Calu3 (cell line): Measurements from ENCODE around the gene APOL3. TPM values are rescaled to one million over a fixed set of nuclear protein-coding genes. Genes with fewer than 3 reads are reported as not detected.

ENCODE experiments used
- BruUV-seq: library from RNA; stranded (reverse); fragments of 400-500 nt; replicated peaks from 2 replicates; lab custom pipeline; 2021; lab: Mats Ljungman, UMichigan
- CTCF ChIA-PET: fragments of 300-600 bp; sonication (Branson Sonifier 250); formaldehyde crosslinking; loops from one replicate; lab custom pipeline; 2022; ENCODE audit warnings: antibody characterized with exemption; lab: Charles Lee
- DNase-seq: peaks from one replicate; pipeline ENCODE4 v3.0.0; 2022
- H3K27ac Mint-ChIP-seq: one replicate; pipeline ENCODE4 v1.8.0; 2022; ENCODE audit warnings: mixed read lengths; ENCODE audit not compliant: unreplicated experiment
- H3K27me3 Mint-ChIP-seq: one replicate; pipeline ENCODE4 v1.8.0; 2022; ENCODE audit warnings: mixed read lengths; ENCODE audit not compliant: unreplicated experiment
- H3K36me3 Mint-ChIP-seq: one replicate; pipeline ENCODE4 v1.8.0; 2022; ENCODE audit warnings: mild to moderate bottlenecking, moderate library complexity, mixed read lengths; ENCODE audit not compliant: insufficient read depth, unreplicated experiment
- H3K4me1 Mint-ChIP-seq: one replicate; pipeline ENCODE4 v1.8.0; 2022; ENCODE audit warnings: mild to moderate bottlenecking, low read depth, mixed read lengths; ENCODE audit not compliant: unreplicated experiment
- H3K4me3 Mint-ChIP-seq: one replicate; pipeline ENCODE4 v1.8.0; 2022; ENCODE audit warnings: mild to moderate bottlenecking, low read depth, moderate library complexity, mixed read lengths; ENCODE audit not compliant: unreplicated experiment
- H3K9me3 Mint-ChIP-seq: one replicate; pipeline ENCODE4 v1.8.0; 2022; ENCODE audit warnings: low read depth, mixed read lengths; ENCODE audit not compliant: unreplicated experiment
- intact Hi-C: fragments of 100-400 bp; cut with micrococcal nuclease; formaldehyde crosslinking; loops from one replicate; pipeline ENCODE4 v1.10.0; 2022; ENCODE audit not compliant: unreplicated experiment
- total RNA-seq: library from RNA; stranded (reverse); gene quantifications from 2 replicates; pipeline ENCODE4 v1.2.3, GENCODE V29; 2022
- TF ChIP-seq, protein P1 (sequence below): fragments of 200-600 bp; IDR thresholded peaks from one replicate; pipeline ENCODE4 v1.8.0; 2022; ENCODE audit warnings: antibody characterized with exemption; ENCODE audit not compliant: unreplicated experiment

The APOL3 gene
- total RNA-seq, 1 experiment from 2014 or later: 7.7 TPM

DNA sequence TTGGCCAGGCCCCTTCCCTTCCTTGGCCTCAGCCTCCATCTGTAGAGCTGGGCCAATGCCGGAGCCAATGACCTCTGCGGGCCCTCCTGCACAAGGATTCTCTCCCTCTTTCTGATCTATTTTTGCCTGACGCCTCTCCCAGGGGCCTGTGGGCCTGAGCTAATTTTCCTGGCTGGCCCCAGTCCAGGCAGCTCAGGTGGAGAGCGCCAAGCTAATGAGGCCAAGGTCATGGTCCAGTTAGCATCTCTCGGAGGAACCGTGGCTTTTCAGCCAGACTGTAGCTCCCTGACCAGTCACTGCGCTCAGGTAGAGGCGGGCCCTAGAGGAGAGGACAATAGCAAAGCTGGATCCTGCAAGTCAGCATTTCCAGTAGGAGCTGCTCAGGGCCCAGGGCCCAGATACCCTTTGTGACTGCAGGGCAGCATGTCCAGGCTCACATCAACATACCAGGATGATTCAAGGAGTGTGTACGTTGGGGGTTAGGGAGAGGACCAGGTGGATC lies 43.5 kb downstream of the APOL3 start:
- intact Hi-C loops: no loop called here
- H3K4me3 Mint-ChIP-seq: no peak overlapping the region
- no TSS peak for BruUV-seq
- H3K36me3 Mint-ChIP-seq: no peaks in the 10 kb centered on the region
- no peak overlapping the region for H3K27ac Mint-ChIP-seq
- H3K9me3 Mint-ChIP-seq: no peaks in the 10 kb centered on the region
- no peaks in the 10 kb centered on the region for H3K27me3 Mint-ChIP-seq
- no peak for DNase-seq
- no peaks in the 10 kb centered on the region for H3K4me1 Mint-ChIP-seq
- CTCF ChIA-PET: no interaction called here
- TF ChIP-seq, protein P1, sequence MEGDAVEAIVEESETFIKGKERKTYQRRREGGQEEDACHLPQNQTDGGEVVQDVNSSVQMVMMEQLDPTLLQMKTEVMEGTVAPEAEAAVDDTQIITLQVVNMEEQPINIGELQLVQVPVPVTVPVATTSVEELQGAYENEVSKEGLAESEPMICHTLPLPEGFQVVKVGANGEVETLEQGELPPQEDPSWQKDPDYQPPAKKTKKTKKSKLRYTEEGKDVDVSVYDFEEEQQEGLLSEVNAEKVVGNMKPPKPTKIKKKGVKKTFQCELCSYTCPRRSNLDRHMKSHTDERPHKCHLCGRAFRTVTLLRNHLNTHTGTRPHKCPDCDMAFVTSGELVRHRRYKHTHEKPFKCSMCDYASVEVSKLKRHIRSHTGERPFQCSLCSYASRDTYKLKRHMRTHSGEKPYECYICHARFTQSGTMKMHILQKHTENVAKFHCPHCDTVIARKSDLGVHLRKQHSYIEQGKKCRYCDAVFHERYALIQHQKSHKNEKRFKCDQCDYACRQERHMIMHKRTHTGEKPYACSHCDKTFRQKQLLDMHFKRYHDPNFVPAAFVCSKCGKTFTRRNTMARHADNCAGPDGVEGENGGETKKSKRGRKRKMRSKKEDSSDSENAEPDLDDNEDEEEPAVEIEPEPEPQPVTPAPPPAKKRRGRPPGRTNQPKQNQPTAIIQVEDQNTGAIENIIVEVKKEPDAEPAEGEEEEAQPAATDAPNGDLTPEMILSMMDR: no peak

DNA sequence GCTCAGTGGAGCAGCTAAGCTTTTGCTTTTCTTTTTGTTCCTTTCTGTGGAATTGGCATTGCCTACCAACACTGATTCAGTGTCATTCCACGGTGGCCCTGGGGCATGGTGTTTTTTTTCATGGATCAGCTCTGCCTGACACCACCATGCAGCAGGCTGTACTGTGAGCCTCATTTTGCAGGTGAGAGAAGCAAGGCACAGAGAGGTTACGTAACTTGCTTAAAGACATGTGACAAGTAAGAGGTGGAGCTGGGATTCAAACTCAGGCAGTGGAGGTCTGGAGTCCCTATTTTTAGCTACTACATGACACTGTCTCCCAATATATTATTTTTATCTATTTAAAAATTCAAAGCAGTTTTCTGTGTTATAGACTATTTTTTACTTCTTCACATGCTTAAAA lies 44.4 kb downstream of the APOL3 start:
- intact Hi-C loops: no loop called here
- Mint-ChIP-seq H3K36me3 (no peaks in the 10 kb centered on the region), H3K27ac (no peak overlapping the region), H3K4me1 (no peaks in the 10 kb centered on the region), H3K4me3 (no peak overlapping the region), H3K9me3 (no peaks in the 10 kb centered on the region), H3K27me3 (no peaks in the 10 kb centered on the region)
- DNase-seq: no peak
- BruUV-seq: no TSS peak
- CTCF ChIA-PET: no interaction called here
- TF ChIP-seq, protein P1: no peak

DNA sequence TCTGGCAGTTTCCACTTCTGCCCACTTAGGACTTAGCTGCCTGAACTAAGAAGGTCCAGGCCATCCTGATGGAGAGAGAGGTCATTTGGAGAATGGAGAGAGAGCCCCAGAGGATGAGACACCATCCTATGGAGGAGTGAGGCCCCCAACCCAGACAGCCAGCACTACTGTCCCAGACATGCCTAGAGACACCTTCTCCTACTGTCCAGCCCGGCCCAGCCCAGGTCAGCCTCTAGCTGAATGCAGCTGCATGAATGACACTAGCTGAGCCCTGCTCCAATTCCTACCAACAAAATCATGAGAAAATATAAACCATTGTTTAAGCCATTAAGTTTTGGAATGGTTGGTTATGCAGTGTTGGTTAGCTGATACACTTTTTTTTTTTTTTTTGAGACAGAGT lies 47.4 kb downstream of the APOL3 start:
- BruUV-seq: no TSS peak
- Mint-ChIP-seq H3K27me3 (no peaks in the 10 kb centered on the region), H3K27ac (no peak overlapping the region), H3K4me3 (no peak overlapping the region), H3K36me3 (no peaks in the 10 kb centered on the region), H3K9me3 (no peaks in the 10 kb centered on the region), H3K4me1 (no peaks in the 10 kb centered on the region)
- TF ChIP-seq, protein P1: no peak
- CTCF ChIA-PET: no interaction called here
- no peak for DNase-seq
- intact Hi-C loops: no loop called here

DNA sequence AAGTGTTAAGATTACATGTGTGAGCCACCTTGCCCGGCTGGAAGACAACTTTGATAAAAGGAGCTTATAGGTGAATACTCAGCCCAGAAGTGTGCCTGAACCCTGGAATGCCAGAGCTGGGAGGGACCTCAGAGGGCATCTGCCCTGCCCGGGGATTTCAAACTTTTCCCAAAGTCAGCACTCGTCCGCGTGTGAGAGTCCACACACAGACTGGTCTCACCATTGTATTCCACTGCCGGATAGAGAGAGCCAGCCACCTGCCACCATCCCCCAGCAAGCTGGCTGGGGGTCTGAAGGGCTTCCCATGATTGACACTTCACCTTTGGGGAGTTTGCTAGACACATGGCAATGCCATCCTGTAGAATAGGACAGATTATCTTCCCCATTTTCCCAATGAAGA lies 49.2 kb downstream of the APOL3 start:
- CTCF ChIA-PET: interaction anchor here (1.0 kb wide), 1 partner anchor 46 kb away, joined by 3 read pairs; no protein-coding TSS in a partner anchor

More for the DNA sequence above, 49.2 kb downstream of the APOL3 start:
- intact Hi-C loops: no loop called here
- TF ChIP-seq, protein P1: no peak
- BruUV-seq: no TSS peak
- no peak for DNase-seq
- Mint-ChIP-seq H3K27ac (no peak overlapping the region), H3K36me3 (no peaks in the 10 kb centered on the region), H3K27me3 (peaks cover 10% of the 10 kb centered on the region), H3K4me3 (no peak overlapping the region), H3K9me3 (no peaks in the 10 kb centered on the region), H3K4me1 (no peaks in the 10 kb centered on the region)
